Endothelial cell of umbilical vein (primary cell): ENCODE data around the gene GDE1. TPM values are rescaled to one million over a fixed set of nuclear protein-coding genes. Genes with fewer than 3 reads are reported as not detected.

Experiments
- BruUV-seq: library from RNA; stranded (reverse); fragments of 400-500 nt; replicated peaks from 2 replicates; lab custom pipeline; 2021; lab: Mats Ljungman, UMichigan
- CTCF ChIA-PET: fragments of 300-600, 350-600 bp; sonication (Branson Sonifier 250); formaldehyde crosslinking; loops from one replicate; lab custom pipeline; 2021; ENCODE audit warnings: antibody characterized with exemption, inconsistent platforms; lab: Charles Lee
- POLR2A ChIA-PET: fragments of 300-600, 350-600 bp; sonication (Branson Sonifier 250); formaldehyde crosslinking; loops from one replicate; lab custom pipeline; 2021; ENCODE audit warnings: antibody characterized with exemption, inconsistent platforms; lab: Charles Lee
- DNase-seq: peaks from one replicate; pipeline ENCODE4 v3.0.0-alpha.2; 2011; ENCODE audit warnings: low read depth, low spot score
- FAIRE-seq: peaks from 2 replicates; lab custom pipeline; 2011; peaks lifted over from hg19 to GRCh38; lab: Jason Lieb, UNC
- H2AFZ ChIP-seq: 2 replicates; pipeline ENCODE4 v1.6.0; 2012; ENCODE audit warnings: low read depth, low read length, control low read depth, inconsistent platforms
- H3K27ac ChIP-seq: 2 replicates; pipeline ENCODE4 v1.5.1; 2011; ENCODE audit warnings: low read depth, mild to moderate bottlenecking, control low read depth, low read length, moderate library complexity; ENCODE audit not compliant: insufficient read depth
- H3K27me3 ChIP-seq, 2 experiments: 2 replicates each; pipeline versions ENCODE4 v1.6.0 to v1.6.1; 2011; ENCODE audit warnings: low read length in 2 of 2, mixed read lengths in 1 of 2; ENCODE audit not compliant: control insufficient read depth in 2 of 2, insufficient read depth in 2 of 2
- H3K36me3 ChIP-seq, 2 experiments: 2 replicates in 1 of 2; 3 replicates in 1 of 2; pipeline ENCODE4 v1.5.1; 2011; ENCODE audit warnings: low read length in 2 of 2, mild to moderate bottlenecking in 1 of 2, moderate library complexity in 1 of 2; ENCODE audit not compliant: control insufficient read depth in 2 of 2, insufficient read depth in 2 of 2; ENCODE audit errors: extremely low read depth in 1 of 2
- H3K4me1 ChIP-seq: 3 replicates; pipeline ENCODE4 v1.5.1; 2011; ENCODE audit warnings: mild to moderate bottlenecking, low read length; ENCODE audit not compliant: control insufficient read depth, insufficient read depth; ENCODE audit errors: extremely low read depth
- H3K4me2 ChIP-seq: 2 replicates; pipeline ENCODE4 v1.6.1; 2011; ENCODE audit warnings: low read length, control low read depth, mixed read lengths; ENCODE audit not compliant: insufficient read depth
- H3K4me3 ChIP-seq, 3 experiments: fragments of 200-600 bp in 1 of 3; sonication (generic), shearing (Covaris generic) in 1 of 3; replicated peaks in 1 of 3; 2 replicates each; pipeline ENCODE4 v1.5.1; 2011 to 2016; ENCODE audit warnings: control low read depth in 3 of 3, low read length in 3 of 3, mild to moderate bottlenecking in 2 of 3, inconsistent platforms in 1 of 3, low read depth in 1 of 3, moderate library complexity in 1 of 3; ENCODE audit not compliant: insufficient read depth in 1 of 3
- H3K79me2 ChIP-seq: 2 replicates; pipeline ENCODE4 v1.6.0; 2012; ENCODE audit warnings: low read length, inconsistent platforms; ENCODE audit not compliant: control insufficient read depth, insufficient read depth
- H3K9ac ChIP-seq: replicated peaks from 2 replicates; pipeline ENCODE3; 2011; ENCODE audit warnings: low read length, control low read depth; ENCODE audit not compliant: insufficient read depth; ENCODE audit errors: extremely low read depth
- H3K9me1 ChIP-seq: replicated peaks from 3 replicates; pipeline ENCODE4 v1.6.0; 2011; ENCODE audit warnings: mild to moderate bottlenecking, low read length; ENCODE audit not compliant: control insufficient read depth, insufficient read depth; ENCODE audit errors: extremely low read depth
- H3K9me3 ChIP-seq: replicated peaks from 2 replicates; pipeline ENCODE4 v1.5.1; 2012; ENCODE audit warnings: low read length, inconsistent platforms; ENCODE audit not compliant: control insufficient read depth, insufficient read depth
- H4K20me1 ChIP-seq: replicated peaks from 2 replicates; pipeline ENCODE3; 2011; ENCODE audit warnings: mild to moderate bottlenecking, low read length; ENCODE audit not compliant: control insufficient read depth, insufficient read depth; ENCODE audit errors: extremely low read depth
- EZH2 ChIP-seq: IDR thresholded peaks from 2 replicates; pipeline ENCODE4 v1.6.1; 2012; ENCODE audit warnings: borderline replicate concordance, low read depth, mild to moderate bottlenecking, moderate library complexity, low read length, inconsistent platforms; ENCODE audit not compliant: severe bottlenecking
- FOS ChIP-seq: IDR thresholded peaks from 2 replicates; pipeline ENCODE4 v1.6.1; 2011; ENCODE audit warnings: mild to moderate bottlenecking, low read length, moderate library complexity, borderline replicate concordance; ENCODE audit not compliant: insufficient read depth
- GATA2 ChIP-seq: IDR thresholded peaks from 2 replicates; pipeline ENCODE4 v1.7.0; 2011; ENCODE audit warnings: low read depth, mild to moderate bottlenecking, moderate library complexity, mixed read lengths, low read length; ENCODE audit not compliant: insufficient read length, insufficient read depth
- JUN ChIP-seq: IDR thresholded peaks from 2 replicates; pipeline ENCODE4 v1.6.1; 2011; ENCODE audit warnings: borderline replicate concordance, low read depth; ENCODE audit not compliant: insufficient read length, insufficient read depth
- MYC ChIP-seq: IDR thresholded peaks from one replicate; pipeline ENCODE4 v1.6.1; 2011; ENCODE audit warnings: mild to moderate bottlenecking, low read depth, low read length
- POLR2A ChIP-seq: IDR thresholded peaks from 2 replicates; pipeline ENCODE4 v1.6.1; 2012; ENCODE audit warnings: low read depth, mild to moderate bottlenecking, control low read depth, low read length
- POLR2AphosphoS5 ChIP-seq: IDR thresholded peaks from 2 replicates; pipeline ENCODE4 v1.6.1; 2012; ENCODE audit warnings: low read depth, mild to moderate bottlenecking, control low read depth, low read length, moderate library complexity; ENCODE audit not compliant: insufficient read depth
- dilution Hi-C: fragments of 300-500 bp; cut with MboI; formaldehyde crosslinking; loops from one replicate; pipeline ENCODE4 v1.15.0; 2019; ENCODE audit warnings: low sequenced_read_pairs; ENCODE audit not compliant: extremely low pct_ligation_motif_present
- intact Hi-C: fragments of 100-400 bp; cut with micrococcal nuclease; formaldehyde crosslinking; loops from one replicate; pipeline ENCODE4 v1.10.0; 2022
- polyA plus RNA-seq, 4 experiments: library from polyadenylated mRNA; depleted of rRNA in 3 of 4; stranded (reverse) in 3 of 4; unstranded in 1 of 4; fragments of >200 nt; gene quantifications; 2 replicates each; pipeline versions ENCODE4 v1.2.1 to v1.2.3, GENCODE V29; 2011 to 2012; ENCODE audit warnings: missing spikeins in 1 of 4
- total RNA-seq: library from RNA; stranded (reverse); gene quantifications from 2 replicates; pipeline ENCODE4 v1.2.3, GENCODE V29; 2021
- TF ChIP-seq, protein P1 (sequence below), 2 donors: IDR thresholded peaks; 1 replicate in 1 of 2; 2 replicates in 1 of 2; pipeline ENCODE4 v1.5.1; 2011; ENCODE audit warnings: low read length in 2 of 2, mild to moderate bottlenecking in 2 of 2, moderate library complexity in 2 of 2, control low read depth in 1 of 2, inconsistent platforms in 1 of 2, low read depth in 1 of 2; ENCODE audit not compliant: insufficient read depth in 1 of 2; ENCODE audit errors: extremely low read depth in 1 of 2
- TF ChIP-seq, protein P2 (sequence below): IDR thresholded peaks from 2 replicates; pipeline ENCODE4 v1.6.1; 2011; ENCODE audit not compliant: insufficient read depth, insufficient read length

GDE1 gene
- total and polyA plus RNA-seq, 2 donors (not counting 3 experiments of a cell fraction or from before 2014, with no cell fraction given): 34.9 to 50.5 TPM

DNA sequence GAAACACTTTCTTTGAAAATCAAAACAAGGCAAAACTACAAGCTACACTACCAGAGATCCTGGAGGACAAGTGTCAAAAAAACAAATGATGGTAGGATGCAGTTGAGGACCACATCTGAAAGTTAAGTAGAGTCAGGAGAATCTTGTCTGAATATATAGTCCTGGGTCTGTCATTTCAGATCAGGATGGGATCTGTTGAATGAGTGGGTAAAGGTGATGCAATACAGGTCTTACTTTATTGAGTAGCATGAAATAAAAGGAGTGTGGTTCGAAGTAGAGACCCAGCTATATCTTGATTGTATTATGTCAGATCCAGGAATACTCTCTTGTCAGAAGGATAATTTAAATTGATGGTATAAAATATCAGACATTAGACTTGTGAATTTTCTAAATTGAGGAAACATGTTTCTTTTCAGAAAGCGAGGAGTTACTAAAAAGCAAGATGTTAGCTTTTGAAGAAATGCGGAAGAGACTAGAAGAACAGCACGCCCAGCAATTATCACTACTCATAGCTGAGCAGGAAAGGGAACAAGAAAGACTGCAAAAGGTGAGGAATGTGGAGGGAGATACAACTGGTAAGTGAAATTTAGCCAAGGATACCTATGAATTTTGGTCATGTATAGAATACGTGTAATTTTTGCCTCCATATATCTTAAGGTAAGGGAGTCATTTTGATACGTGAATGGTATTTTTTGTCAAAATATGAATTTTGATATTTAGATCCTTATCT lies 18.5 kb upstream of the GDE1 start:
- Histone ChIP-seq H3K4me2 (no peak overlapping the region), H3K4me1 (no peaks in the 10 kb centered on the region), H3K9me1 (no peaks in the 10 kb centered on the region), H3K27ac (no peak overlapping the region), H3K9me3 (no peaks in the 10 kb centered on the region), H2AFZ (no peak overlapping the region), H3K79me2 (no peaks in the 10 kb centered on the region), H3K27me3 (no peaks in the 10 kb centered on the region), H3K9ac (no peak overlapping the region), H4K20me1 (no peaks in the 10 kb centered on the region), H3K4me3 (no peak overlapping the region), H3K36me3 (peaks cover 0 to 8% of the 10 kb centered on the region in 2 experiments)
- TF ChIP-seq EZH2 (no peak), POLR2A (no peak), MYC (no peak), JUN (no peak), FOS (no peak), POLR2AphosphoS5 (no peak), GATA2 (no peak)
- TF ChIP-seq, protein P1, sequence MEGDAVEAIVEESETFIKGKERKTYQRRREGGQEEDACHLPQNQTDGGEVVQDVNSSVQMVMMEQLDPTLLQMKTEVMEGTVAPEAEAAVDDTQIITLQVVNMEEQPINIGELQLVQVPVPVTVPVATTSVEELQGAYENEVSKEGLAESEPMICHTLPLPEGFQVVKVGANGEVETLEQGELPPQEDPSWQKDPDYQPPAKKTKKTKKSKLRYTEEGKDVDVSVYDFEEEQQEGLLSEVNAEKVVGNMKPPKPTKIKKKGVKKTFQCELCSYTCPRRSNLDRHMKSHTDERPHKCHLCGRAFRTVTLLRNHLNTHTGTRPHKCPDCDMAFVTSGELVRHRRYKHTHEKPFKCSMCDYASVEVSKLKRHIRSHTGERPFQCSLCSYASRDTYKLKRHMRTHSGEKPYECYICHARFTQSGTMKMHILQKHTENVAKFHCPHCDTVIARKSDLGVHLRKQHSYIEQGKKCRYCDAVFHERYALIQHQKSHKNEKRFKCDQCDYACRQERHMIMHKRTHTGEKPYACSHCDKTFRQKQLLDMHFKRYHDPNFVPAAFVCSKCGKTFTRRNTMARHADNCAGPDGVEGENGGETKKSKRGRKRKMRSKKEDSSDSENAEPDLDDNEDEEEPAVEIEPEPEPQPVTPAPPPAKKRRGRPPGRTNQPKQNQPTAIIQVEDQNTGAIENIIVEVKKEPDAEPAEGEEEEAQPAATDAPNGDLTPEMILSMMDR (IDR thresholded peaks at IDR 0.05; ENCODE audit: extremely low read depth in 1 of 2, insufficient read depth in 1 of 2, low read depth in 1 of 2, low read length in 2 of 2): no peak
- TF ChIP-seq, protein P2, sequence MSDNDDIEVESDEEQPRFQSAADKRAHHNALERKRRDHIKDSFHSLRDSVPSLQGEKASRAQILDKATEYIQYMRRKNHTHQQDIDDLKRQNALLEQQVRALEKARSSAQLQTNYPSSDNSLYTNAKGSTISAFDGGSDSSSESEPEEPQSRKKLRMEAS: no peak
- ChIA-PET POLR2A (no interaction called here), CTCF (interaction anchor here (0.6 to 5.4 kb wide), 4 partner anchors 9 to 43 kb away, joined by 3 to 33 read pairs (median 4); partner anchors contain the start of gene VPS35L)
- intact Hi-C loops: no loop called here
- FAIRE-seq: no peak
- dilution Hi-C loops: no loop called here
- BruUV-seq: no TSS peak
- no peak for DNase-seq
